HAP-1 (cell line): ENCODE data around the gene VAMP1.
"Not testable (repeated sequence)": the region's sequence is repeated elsewhere in the genome, so short reads cannot be mapped to it uniquely, and the experiment has no call there.

Experiments
- DNase-seq, 2 experiments: peaks; one replicate each; pipeline ENCODE4 v3.0.0-alpha.2; 2016 to 2020; ENCODE audit warnings: low spot score in 2 of 2
- H3K27me3 ChIP-seq: fragments of 250-450 bp; sonication (Bioruptor Pico); 2 replicates; pipeline ENCODE4 v1.5.1; 2020; ENCODE audit warnings: low read depth, mild to moderate bottlenecking, moderate library complexity
- H3K36me3 ChIP-seq: fragments of 250-450 bp; sonication (Bioruptor Pico); replicated peaks from 2 replicates; pipeline ENCODE4 v1.5.1; 2020; ENCODE audit warnings: mild to moderate bottlenecking
- H3K4me1 ChIP-seq: fragments of 250-450 bp; sonication (Bioruptor Pico); 2 replicates; pipeline ENCODE4 v1.5.1; 2020; ENCODE audit warnings: mild to moderate bottlenecking
- H3K4me3 ChIP-seq: fragments of 250-450 bp; sonication (Bioruptor Pico); 2 replicates; pipeline ENCODE4 v1.5.1; 2020; ENCODE audit warnings: mild to moderate bottlenecking, moderate library complexity
- H3K9me3 ChIP-seq: fragments of 250-450 bp; sonication (Bioruptor Pico); 2 replicates; pipeline ENCODE4 v1.5.1; 2020; ENCODE audit warnings: mild to moderate bottlenecking, moderate library complexity
- in situ Hi-C: fragments of 300-500 bp; cut with MboI; formaldehyde crosslinking; loops from 3 replicates; pipeline ENCODE4 v1.14.3; 2020; ENCODE audit warnings: low sequenced_read_pairs, inconsistent platforms, mixed read lengths

VAMP1 gene

DNA sequence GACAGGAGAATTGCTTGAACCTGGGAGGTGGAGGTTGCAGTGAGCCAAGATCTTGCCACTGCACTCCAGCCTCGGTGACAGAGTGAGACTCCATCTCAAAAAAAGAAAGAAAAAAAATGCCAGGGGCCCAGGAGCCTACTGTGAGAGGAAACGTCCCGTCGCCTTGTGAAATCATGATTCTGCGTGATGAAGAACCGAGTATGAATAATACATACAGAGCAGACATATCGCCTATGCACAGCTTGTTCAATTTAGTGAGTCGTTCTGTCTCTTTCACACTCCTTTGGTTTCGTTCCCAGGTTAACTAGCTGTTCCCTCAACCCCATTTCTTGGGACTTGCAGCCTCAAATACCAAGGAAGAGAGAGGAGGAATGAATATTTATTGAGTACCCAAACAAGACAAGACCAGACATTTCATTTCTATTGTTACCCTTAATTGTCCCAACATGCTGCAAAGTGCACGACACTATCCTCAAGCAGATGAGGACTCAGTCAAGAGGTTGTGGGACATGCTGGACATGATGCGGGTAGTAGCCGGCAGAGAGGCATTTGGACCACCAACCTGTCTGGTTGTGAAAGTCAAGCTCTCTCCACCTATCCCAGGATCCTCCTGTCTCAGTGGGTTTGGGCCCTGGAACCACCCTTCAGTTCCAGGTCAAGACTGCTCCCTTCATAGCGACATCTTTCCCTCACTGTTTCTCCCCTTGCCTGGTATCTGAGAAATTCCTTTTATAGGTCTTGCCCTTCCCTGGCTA is 34.3 kb downstream of the VAMP1 start:
- Histone ChIP-seq H3K4me3 (no peak overlapping the region), H3K27me3 (no peaks in the 10 kb centered on the region), H3K36me3 (no peaks in the 10 kb centered on the region), H3K4me1 (peaks cover 2% of the 10 kb centered on the region), H3K9me3 (no peaks in the 10 kb centered on the region)
- no peak for DNase-seq
- in situ Hi-C loops, result no loop called here

DNA sequence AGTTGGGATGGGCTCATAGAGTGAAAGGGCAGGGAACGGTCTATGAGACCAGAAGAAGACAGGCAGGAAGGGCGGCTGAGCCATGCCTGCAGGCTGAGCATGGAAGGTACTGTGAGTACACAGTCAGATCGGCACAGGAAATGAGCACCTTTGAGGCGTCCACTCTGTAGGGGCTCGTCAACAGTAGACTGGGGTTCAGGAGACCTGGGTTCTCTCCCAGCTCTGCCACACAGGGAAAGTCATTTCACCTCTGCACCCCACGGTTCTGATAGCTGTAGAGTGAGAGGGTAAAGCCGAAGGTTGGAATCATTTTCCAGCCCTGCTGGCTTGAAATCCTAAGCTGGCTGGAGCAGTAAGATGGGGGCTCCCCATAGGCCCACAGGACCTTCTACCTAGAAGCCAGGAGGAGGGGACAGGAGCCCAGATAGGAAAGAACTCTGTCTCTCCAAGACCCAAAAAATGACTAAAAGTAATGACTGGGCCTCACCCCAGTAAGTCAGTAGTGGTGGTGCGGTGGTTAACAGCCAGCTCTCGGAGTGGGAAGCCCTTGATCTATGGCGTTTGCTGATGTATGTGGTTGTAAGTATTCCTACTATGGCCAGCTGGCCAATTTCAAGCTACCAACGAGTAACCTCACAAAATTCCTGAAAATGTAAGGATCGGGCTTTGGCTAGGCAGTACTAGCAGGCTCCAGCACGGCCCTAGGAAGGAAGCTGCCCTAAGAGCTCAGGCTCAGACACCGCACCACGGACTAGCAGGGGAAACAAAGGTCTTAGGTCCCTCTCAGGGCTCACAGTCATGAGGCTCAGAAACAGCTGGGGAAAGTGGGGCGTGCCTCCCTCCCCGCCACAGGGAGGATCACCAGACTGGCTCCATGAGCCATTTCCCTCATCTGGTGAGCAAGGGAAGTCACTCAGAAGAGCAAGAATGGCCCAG is 36.0 kb downstream of the VAMP1 start:
- no peaks in the 10 kb centered on the region for H3K36me3 ChIP-seq
- H3K9me3 ChIP-seq, result no peaks in the 10 kb centered on the region
- DNase-seq, result no peak
- no peak overlapping the region for H3K4me3 ChIP-seq
- peaks cover 14% of the 10 kb centered on the region for H3K4me1 ChIP-seq
- in situ Hi-C loops, result no loop called here
- no peaks in the 10 kb centered on the region for H3K27me3 ChIP-seq

DNA sequence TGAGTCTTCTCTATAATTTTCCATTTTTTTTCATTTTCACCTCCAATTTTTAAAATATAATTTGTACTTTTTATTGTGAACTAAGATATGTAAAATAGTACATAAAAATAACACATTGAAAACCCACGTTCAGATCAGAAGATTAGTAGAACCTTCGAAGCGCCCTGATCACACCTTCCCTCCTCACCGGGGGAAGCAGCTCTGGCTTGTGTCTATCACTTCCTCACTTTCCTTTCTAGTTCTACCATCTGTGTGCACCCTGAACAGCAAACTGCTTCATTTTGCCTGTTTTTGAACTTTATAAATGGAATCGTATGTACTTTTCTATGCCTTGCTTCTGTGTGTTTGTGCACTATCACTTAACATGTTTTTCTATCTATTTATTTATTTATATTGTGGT is 37.5 kb downstream of the VAMP1 start:
- Histone ChIP-seq H3K36me3 (no peaks in the 10 kb centered on the region), H3K4me1 (peaks cover 14% of the 10 kb centered on the region), H3K27me3 (no peaks in the 10 kb centered on the region), H3K4me3 (no peak overlapping the region), H3K9me3 (no peaks in the 10 kb centered on the region)
- no peak for DNase-seq
- in situ Hi-C loops, result no loop called here

DNA sequence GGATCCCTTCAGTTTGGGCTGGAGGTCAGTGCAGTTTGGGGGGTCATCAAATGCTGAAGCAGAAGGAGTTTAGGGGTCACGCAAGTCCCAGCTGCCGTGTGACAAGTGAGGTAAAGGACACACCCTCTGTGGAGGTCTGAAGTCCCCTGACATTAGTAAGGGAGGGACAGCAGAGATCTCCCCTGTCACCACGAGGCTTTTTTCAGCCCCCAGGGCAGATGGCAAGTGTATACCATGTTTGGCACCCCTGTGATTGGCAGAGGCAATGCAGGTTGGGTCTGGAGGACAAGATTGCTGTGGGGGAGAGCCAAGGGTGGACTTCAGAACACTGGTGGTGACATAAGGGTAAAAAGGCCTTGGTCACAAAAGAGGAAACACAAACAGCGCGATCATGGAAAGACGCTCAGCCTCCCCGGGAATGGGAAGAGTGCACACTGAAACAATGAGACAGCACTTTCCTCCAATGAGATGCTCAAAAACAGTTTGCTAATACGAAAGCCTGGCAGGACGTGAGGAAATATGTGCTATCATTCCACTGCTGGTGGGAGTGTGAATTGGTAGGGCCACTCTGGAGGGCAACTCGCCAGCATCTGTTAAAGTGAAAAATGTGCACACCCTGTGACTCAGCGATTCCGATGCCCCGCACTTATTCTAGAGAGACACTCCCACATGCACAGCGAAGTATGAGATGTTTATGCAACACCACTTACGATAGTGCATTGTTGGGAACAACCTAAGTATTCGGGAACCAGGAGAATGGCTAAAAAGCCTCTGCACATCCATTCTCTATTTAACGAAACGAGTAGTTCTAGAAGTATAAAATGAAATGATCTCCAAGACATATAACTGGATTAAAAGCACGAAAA is 40.1 kb downstream of the VAMP1 start:
- H3K9me3 ChIP-seq, result no peaks in the 10 kb centered on the region
- H3K4me1 ChIP-seq, result peaks cover 14% of the 10 kb centered on the region
- H3K36me3 ChIP-seq, result no peaks in the 10 kb centered on the region
- peak; percentile 55 to 74 for DNase-seq
- no peaks in the 10 kb centered on the region for H3K27me3 ChIP-seq
- H3K4me3 ChIP-seq, result no peak overlapping the region
- in situ Hi-C loops, result no loop called here

DNA sequence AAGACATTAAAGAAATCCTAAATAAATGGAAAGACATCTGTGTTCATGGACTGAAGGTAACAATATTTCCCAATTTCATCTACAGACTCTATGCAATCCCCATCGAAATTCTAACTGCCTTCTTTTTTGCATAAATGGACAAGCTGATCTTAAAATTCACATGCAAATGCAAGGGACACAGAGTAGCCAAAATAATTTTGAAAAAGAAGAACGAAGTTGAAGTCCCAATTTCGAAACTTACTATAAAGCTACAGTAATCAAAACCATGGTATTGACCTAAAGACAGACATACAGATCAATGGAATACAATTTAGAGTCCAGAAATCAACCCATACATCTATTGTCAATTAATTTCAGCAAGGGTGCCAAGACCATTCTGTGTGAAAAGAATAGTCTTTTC is 42.2 kb downstream of the VAMP1 start:
- Histone ChIP-seq H3K36me3 (no peaks in the 10 kb centered on the region), H3K4me3 (no peak overlapping the region), H3K27me3 (no peaks in the 10 kb centered on the region), H3K9me3 (no peaks in the 10 kb centered on the region), H3K4me1 (peaks cover 14% of the 10 kb centered on the region)
- in situ Hi-C loops, result loop anchor here (5.0 kb wide), 1 partner anchor 34 kb away; no protein-coding TSS in a partner anchor
- DNase-seq, result no peak

DNA sequence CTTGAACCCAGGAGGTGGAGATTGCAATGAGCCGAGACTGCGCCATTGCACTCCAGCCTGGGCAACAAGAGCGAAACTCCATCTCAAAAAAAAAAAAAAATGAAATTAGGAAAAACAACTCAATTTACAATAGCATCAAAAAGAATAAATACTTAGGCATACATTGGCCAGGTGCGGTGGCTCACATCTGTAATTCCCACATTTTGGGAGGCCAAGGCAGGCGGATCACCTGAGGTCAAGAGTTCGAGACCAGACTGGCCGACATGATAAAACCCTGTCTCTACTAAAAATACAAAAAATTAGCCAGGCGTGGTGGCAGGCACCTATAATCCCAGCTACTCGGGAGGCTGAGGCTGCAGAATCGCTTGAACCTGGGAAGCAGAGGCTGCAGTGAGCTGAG is 42.7 kb downstream of the VAMP1 start:
- H3K9me3 ChIP-seq, H3K27me3 ChIP-seq, H3K4me3 ChIP-seq, H3K36me3 ChIP-seq, DNase-seq: not testable (repeated sequence)
- in situ Hi-C loops, result loop anchor here (5.0 kb wide), 1 partner anchor 35 kb away; no protein-coding TSS in a partner anchor
- peaks cover 14% of the 10 kb centered on the region for H3K4me1 ChIP-seq

DNA sequence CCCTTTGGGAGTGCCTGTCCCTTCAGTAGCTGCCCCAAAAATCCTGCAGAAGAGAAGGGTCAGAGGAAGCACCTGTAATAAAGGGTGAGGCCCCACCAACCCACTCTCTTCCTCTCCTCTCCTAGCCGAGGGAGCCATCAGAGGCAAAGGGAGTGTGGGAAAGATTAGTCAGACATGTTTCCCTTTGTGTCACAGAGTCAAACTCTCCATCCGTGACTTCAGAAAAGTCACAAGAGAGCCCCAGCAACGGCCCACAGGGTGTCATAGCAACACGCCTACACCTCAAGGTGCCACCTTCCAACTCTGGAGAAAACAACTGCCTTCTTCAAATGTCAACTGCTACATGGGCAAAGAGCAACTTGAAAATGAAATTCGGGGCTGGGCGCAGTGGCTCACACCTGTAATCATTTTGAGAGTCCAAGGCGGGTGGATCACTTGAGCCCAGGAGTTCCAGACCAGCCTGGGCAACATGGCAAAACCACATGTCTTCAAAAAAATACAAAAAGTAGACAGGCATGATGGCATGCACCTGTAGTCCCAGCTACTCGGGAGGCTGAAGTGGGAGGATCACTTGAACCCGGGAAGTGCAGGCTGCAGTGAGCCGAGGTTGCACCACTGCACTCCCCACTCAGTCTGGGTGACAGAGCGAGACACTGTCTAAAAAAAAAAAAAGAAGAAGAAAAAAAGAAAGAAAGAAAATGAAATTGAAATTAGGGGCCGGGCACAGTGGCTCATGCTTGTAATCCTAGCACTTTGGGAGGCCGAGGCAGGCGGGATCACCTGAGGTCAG is 43.4 kb downstream of the VAMP1 start:
- no peak overlapping the region for H3K4me3 ChIP-seq
- H3K4me1 ChIP-seq, result peaks cover 14% of the 10 kb centered on the region
- no peaks in the 10 kb centered on the region for H3K9me3 ChIP-seq
- no peaks in the 10 kb centered on the region for H3K36me3 ChIP-seq
- in situ Hi-C loops, result loop anchor here (5.0 kb wide), 1 partner anchor 35 kb away; no protein-coding TSS in a partner anchor
- DNase-seq, result no peak
- H3K27me3 ChIP-seq, result no peaks in the 10 kb centered on the region

DNA sequence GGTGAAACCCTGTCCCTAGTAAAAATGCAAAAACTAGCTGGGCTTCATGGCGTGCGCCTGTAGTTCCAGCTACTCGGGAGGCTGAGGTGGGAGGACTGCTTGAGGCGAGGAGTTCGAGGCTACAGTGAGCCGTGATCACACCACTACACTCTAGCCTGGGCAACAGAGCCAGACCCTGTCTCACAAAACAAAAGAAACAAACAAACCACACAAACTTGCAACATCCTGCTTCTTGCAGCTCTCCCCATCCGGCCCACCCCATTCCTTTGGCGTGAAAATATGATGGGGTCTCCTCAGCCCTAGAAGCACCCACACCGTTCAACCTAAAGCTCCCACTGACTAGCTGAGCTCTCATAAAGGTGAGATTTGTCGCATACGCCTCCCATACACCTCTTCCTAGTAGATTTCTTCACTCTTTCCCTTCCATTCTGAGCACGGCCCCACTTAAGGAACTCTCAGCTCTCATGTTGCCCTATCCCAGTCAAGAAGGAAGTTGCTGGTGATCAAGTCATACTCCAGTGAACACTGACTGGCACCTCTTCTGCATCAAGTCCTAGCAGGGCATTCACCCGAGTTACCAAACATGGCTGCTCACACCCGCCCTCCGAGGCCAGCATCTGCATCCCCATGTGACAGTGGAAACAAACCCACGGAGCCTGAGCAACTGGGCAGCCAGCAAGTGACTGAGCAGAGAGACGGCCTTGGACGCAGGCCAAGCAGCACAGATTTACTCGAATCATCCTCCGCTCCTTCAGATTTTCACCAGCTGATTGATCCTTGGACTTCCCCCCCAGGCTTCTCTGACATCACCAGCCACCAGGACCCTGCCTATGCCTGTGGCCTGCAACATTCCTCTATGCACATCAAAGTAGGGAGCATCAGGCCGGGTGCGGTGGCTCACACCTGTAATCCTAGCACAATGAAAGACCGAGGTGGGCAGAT is 44.6 kb downstream of the VAMP1 start:
- peaks cover 9% of the 10 kb centered on the region for H3K4me1 ChIP-seq
- H3K36me3 ChIP-seq, result no peaks in the 10 kb centered on the region
- no peak overlapping the region for H3K4me3 ChIP-seq
- no peak for DNase-seq
- in situ Hi-C loops, result loop anchor here (5.0 kb wide), 1 partner anchor 36 kb away; no protein-coding TSS in a partner anchor
- H3K27me3 ChIP-seq, result no peaks in the 10 kb centered on the region
- H3K9me3 ChIP-seq, result no peaks in the 10 kb centered on the region

DNA sequence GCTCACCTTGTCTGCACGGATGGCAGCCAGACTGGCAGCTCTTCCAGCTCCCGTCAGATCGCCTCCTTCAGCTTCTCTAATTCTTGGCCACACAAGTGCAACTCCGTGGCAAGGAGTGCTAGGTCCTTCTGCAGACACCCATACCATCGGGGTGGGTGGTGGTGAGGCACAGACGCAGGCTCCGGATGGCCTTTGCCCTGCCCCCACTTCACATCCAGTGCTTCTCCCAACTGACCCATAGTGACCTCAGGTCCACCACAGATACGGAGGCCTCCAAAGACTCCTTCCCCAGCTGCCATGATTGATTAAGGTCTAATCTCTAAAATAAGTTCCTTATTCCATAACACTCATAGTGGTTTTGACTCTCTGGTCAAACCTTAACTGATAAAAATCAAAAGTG is 45.6 kb downstream of the VAMP1 start:
- in situ Hi-C loops, result loop anchor here (5.0 kb wide), 1 partner anchor 37 kb away; no protein-coding TSS in a partner anchor
- no peaks in the 10 kb centered on the region; the same call in 1 of the 2 replicates for H3K4me1 ChIP-seq
- no peaks in the 10 kb centered on the region for H3K36me3 ChIP-seq
- no peaks in the 10 kb centered on the region for H3K9me3 ChIP-seq
- H3K4me3 ChIP-seq, result no peak overlapping the region
- DNase-seq, result no peak
- H3K27me3 ChIP-seq, result no peaks in the 10 kb centered on the region

DNA sequence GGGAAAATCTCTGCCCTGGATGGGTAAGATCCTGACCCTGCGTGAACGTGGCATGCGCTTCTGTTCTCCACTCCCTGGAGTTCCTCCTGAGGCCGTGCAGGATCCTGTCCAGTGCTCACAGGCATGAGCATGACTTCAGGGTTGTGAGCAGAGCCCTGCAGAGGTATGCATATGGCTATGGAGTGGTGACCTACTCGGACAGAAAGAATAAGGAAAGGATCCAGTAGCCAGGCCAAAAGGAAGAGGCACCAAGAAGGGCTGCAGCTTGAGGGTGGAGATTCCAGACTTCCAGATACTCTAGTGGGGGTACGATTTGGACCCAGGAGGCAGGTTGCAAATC is 46.5 kb downstream of the VAMP1 start:
- no peak for DNase-seq
- Histone ChIP-seq H3K4me3 (no peak overlapping the region), H3K27me3 (no peaks in the 10 kb centered on the region), H3K4me1 (no peaks in the 10 kb centered on the region; the same call in 1 of the 2 replicates), H3K36me3 (no peaks in the 10 kb centered on the region), H3K9me3 (no peaks in the 10 kb centered on the region)
- in situ Hi-C loops, result no loop called here

DNA sequence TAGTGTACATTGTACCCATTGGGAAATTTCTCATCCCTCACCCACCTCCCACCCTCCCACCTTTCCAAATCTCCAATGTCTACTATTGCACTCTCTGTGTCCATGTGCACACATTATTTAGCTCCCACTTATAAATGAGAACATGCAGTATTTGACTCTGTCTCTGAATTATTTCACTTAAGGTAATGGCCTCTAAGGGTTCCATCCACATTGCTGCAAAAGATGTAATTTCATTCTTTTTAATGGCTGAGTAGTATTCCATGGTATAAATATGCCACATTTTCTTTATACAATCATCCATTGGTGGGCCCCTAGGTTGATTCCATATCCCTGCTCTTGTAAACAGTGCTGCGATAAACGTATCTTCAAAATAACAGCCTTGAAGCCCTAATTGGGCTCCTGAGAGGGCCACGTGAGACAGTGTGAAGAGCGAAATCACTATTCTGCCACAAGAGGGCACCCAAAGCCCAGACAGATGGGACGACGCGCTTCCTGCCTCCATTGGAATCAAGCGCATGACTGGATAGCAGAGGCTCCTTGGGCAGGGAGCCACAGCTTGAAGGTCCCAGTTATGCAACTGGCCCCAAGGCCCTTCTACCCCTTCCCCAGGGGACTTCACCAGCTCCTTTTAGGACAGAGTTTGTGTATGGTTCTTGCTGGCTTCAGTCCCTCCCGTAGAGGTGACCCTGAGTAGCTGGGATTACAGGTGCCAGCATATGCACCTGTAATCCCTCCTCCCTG is 47.0 kb downstream of the VAMP1 start:
- Histone ChIP-seq H3K9me3 (no peaks in the 10 kb centered on the region), H3K36me3 (no peaks in the 10 kb centered on the region), H3K4me3 (no peak overlapping the region), H3K27me3 (no peaks in the 10 kb centered on the region), H3K4me1 (no peaks in the 10 kb centered on the region; the same call in 1 of the 2 replicates)
- DNase-seq, result peak; percentile 82 to 85
- in situ Hi-C loops, result no loop called here
